Stimulated activated CD4-positive, alpha-beta T cell treated with anti-CD3 and anti-CD28 coated beads, Interleukin-15, amount 100 ng/mL, for 1 hour (primary cell): ENCODE results near the gene EEF1G.
"Not testable (repeated sequence)": the region's sequence is repeated elsewhere in the genome, so short reads cannot be mapped to it uniquely, and the experiment has no call there.

ENCODE experiments used
- DNase-seq, 2 donors: peaks; one replicate each; pipeline ENCODE4 v3.0.0-alpha.2; 2020; ENCODE audit warnings: low read depth in 1 of 2, low spot score in 1 of 2

The EEF1G gene

GRCh38 chr11:62578541-62578940 lies 4.8 kb upstream of the EEF1G start:
- no peak for DNase-seq

- DNase-seq: no peak
Measured at GRCh38 chr11:62577046-62577714, 3.5 kb upstream of the EEF1G start.

- no peak for DNase-seq
Measured at GRCh38 chr11:62575837-62576236, 2.1 kb upstream of the EEF1G start.

GRCh38 chr11:62575156-62575555 lies 1.5 kb upstream of the EEF1G start:
- DNase-seq: no peak

- DNase-seq: no peak
Measured at GRCh38 chr11:62574363-62575071, 826 bp upstream of the EEF1G start.

- DNase-seq: no peak
Measured at GRCh38 chr11:62573006-62573591, 592 bp downstream of the EEF1G start.

- DNase-seq: no peak
Measured at GRCh38 chr11:62572431-62572830, 1.3 kb downstream of the EEF1G start.

GRCh38 chr11:62571493-62571892 lies 2.2 kb downstream of the EEF1G start:
- DNase-seq: not testable (repeated sequence)

- not testable (repeated sequence) for DNase-seq
Measured at GRCh38 chr11:62570903-62571302, 2.8 kb downstream of the EEF1G start.

GRCh38 chr11:62569611-62570010 lies 4.1 kb downstream of the EEF1G start:
- DNase-seq: no peak

GRCh38 chr11:62567018-62567633 lies 6.6 kb downstream of the EEF1G start:
- no peak for DNase-seq

- DNase-seq: no peak
Measured at GRCh38 chr11:62566247-62566646, 7.4 kb downstream of the EEF1G start.

- DNase-seq: no peak
Measured at GRCh38 chr11:62565100-62565802, 8.4 kb downstream of the EEF1G start.

- DNase-seq: not testable (repeated sequence)
Measured at GRCh38 chr11:62561677-62562230, 11.9 kb downstream of the EEF1G start.

- DNase-seq: peak; percentile 54 to 69
Measured at GRCh38 chr11:62560566-62561103, 13.1 kb downstream of the EEF1G start.

- DNase-seq: not testable (repeated sequence)
Measured at GRCh38 chr11:62559626-62560025, 14.1 kb downstream of the EEF1G start.

- no peak for DNase-seq
Measured at GRCh38 chr11:62559204-62559603, 14.5 kb downstream of the EEF1G start.

GRCh38 chr11:62558669-62559068 lies 15.0 kb downstream of the EEF1G start:
- no peak for DNase-seq

- DNase-seq: no peak
Measured at GRCh38 chr11:62556875-62557631, 16.6 kb downstream of the EEF1G start.
